ENCODE measurements around the gene UFSP1. TPM values are rescaled to one million over a fixed set of nuclear protein-coding genes. Genes with fewer than 3 reads are reported as not detected.

The UFSP1 gene
- total RNA-seq, 1 donor, result 3.3 TPM

DNA sequence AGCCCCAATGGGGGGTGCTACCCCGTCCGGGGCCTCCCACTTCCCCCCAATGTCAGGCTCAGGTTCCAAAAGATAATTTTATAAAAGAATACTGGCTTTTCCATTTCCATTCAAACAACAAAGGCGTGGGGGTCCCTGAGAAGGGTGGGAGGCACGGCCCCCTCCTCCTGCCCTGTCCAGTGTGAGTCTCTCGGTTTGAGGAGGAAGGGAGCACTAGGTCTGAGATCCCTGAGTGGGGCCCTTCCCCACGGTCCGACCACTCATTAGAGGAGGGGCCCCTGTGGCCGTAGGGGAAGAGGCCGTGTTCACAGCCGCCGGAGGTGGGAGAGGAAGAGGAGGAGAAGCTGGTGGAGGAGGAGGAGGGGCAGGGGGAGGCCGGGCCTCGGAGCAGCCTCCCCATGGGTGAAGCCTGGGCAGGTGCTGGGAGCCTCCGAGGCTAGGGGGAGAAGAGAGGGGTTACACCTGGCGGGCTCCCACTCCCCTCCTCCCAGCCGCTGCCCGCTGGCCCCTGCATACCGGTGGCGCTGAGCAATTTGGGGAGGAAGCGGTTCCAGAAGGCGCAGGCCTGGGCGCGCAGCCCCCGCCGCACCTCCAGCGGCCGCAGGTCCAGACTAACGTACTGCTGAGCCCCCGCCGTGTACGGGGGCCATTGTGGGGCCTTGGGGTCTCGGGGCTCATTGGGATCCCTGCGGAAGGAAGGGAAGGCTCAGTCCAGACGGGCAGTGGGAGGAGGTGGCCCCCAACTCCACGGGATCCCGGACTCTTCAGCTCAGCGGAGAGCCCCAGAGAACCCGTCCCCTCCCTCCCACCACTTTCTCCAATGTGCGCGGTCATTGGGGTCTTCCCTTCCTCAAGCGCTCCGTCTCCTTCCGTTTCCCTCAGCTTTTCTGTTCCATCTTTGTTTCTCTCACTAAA lies 1.4 kb upstream of the UFSP1 start:
- DNase-seq (ENCODE audit: low read depth), result no peak
- peak overlapping the region; percentile 67 for H3K4me3 ChIP-seq (ENCODE audit: low read depth, low read length)
- TF ChIP-seq CTCF (IDR thresholded peaks at IDR 0.05; ENCODE audit: insufficient read depth, low read length), result no peak

- H3K4me3 ChIP-seq (ENCODE audit: low read depth, low read length), result peak overlapping the region; percentile 80
- no peak for DNase-seq (ENCODE audit: low read depth)
- no peak for TF ChIP-seq CTCF (IDR thresholded peaks at IDR 0.05; ENCODE audit: insufficient read depth, low read length)
These were observed 1.1 kb downstream of the UFSP1 start for GRCh38 chr7:100888291-100888987.

DNA sequence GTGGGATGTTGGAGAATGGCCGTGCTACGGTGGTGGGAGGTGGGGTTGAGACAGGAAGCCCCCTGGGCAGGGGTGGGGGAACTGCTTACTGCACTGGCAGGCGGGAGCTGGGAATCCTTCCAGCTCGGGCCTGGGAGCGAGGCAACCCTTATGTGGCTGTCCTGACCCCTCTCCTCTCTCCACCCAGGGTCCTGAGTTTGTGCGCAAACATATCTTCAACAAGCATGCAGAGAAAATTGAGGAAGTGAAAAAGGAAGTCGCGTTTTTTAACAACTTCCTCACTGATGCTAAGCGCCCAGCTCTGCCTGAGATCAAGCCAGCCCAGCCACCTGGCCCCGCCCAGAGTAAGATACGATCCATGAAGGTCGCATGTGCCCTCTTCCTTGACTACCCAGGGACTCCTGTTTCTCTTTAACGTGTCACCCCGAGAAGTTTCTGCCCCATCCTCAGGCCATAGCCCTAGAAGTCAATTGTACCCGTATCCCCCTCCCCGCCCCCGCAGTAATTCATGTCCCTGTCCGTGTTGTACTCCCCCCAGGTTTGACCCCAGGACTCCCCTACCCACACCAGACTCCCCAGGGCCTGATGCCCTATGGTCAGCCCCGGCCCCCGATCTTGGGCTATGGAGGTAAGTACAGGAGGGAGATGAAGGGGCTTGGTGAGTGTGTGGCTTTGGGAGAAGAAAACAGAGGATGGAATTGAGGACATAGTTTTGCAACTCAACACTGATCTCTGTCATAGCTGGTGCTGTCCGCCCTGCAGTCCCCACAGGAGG lies 1.8 kb downstream of the UFSP1 start:
- no peak for DNase-seq (ENCODE audit: low read depth)
- TF ChIP-seq CTCF (IDR thresholded peaks at IDR 0.05; ENCODE audit: insufficient read depth, low read length), result no peak
- peak overlapping the region; percentile 80 for H3K4me3 ChIP-seq (ENCODE audit: low read depth, low read length)

GRCh38 chr7:100886936-100887515 lies 2.5 kb downstream of the UFSP1 start:
- no peak for DNase-seq (ENCODE audit: low read depth)
- TF ChIP-seq CTCF (IDR thresholded peaks at IDR 0.05; ENCODE audit: insufficient read depth, low read length), result no peak

GRCh38 chr7:100886142-100886935 lies 3.2 kb downstream of the UFSP1 start:
- TF ChIP-seq CTCF (IDR thresholded peaks at IDR 0.05; ENCODE audit: insufficient read depth, low read length), result no peak

More at GRCh38 chr7:100886936-100887515, 2.5 kb downstream of the UFSP1 start:
- no peak overlapping the region for H3K4me3 ChIP-seq (ENCODE audit: low read depth, low read length)

More at GRCh38 chr7:100886142-100886935, 3.2 kb downstream of the UFSP1 start:
- DNase-seq (ENCODE audit: low read depth), result no peak
- no peak overlapping the region for H3K4me3 ChIP-seq (ENCODE audit: low read depth, low read length)
